K562 (cell line): ENCODE data around the gene PAF1. TPM values are rescaled to one million over a fixed set of nuclear protein-coding genes. Genes with fewer than 3 reads are reported as not detected.

Experiments used
- CHD1 ChIP-seq: fragments of 200-600 bp; sonication (generic); IDR thresholded peaks from one replicate; pipeline ENCODE4 v1.6.1; 2012; ENCODE audit warnings: mild to moderate bottlenecking, moderate library complexity, low read length, inconsistent platforms
- CREB1 ChIP-seq, 2 experiments: sonication (generic) in 1 of 2; formaldehyde crosslinking in 1 of 2; IDR thresholded peaks; 2 replicates each; pipeline versions ENCODE4 v1.6.1 to v1.8.0; 2012 to 2022; ENCODE audit warnings: inconsistent platforms in 1 of 2, mild to moderate bottlenecking in 1 of 2, missing genetic modification reagents in 1 of 2, moderate library complexity in 1 of 2
- ETS1 ChIP-seq: conservative IDR thresholded peaks from 2 replicates; pipeline ENCODE4 v1.6.1; 2011; ENCODE audit warnings: low read depth, mild to moderate bottlenecking, low read length; ENCODE audit not compliant: control insufficient read depth
- FOXJ2 ChIP-seq: fragments of 200-800 bp; sonication (Bioruptor generic); IDR thresholded peaks from 2 replicates; pipeline ENCODE4 v1.6.1; 2016; ENCODE audit warnings: missing genetic modification characterization, missing compliant biosample characterization
- FOXM1 ChIP-seq, 2 experiments: fragments of 450-650 bp in 1 of 2; sonication (generic) in 1 of 2; formaldehyde crosslinking in 1 of 2; IDR thresholded peaks; 2 replicates each; pipeline versions ENCODE4 v1.6.1 to v1.9.0; 2017 to 2022; ENCODE audit warnings: low read depth in 2 of 2, mild to moderate bottlenecking in 2 of 2, missing genetic modification reagents in 1 of 2, moderate library complexity in 1 of 2
- PHB ChIP-seq: fragments of 250-450 bp; sonication (Bioruptor Pico); IDR thresholded peaks from 2 replicates; pipeline ENCODE4 v1.5.0; 2021
- POLR2G ChIP-seq: fragments of 200-400 bp; formaldehyde crosslinking; IDR thresholded peaks from 2 replicates; pipeline ENCODE4 v1.6.1; 2017; ENCODE audit warnings: low read depth, mild to moderate bottlenecking, antibody characterized with exemption, low read length, moderate library complexity
- RBFOX2 ChIP-seq: fragments of 200-400 bp; formaldehyde crosslinking; IDR thresholded peaks from 2 replicates; pipeline ENCODE4 v1.6.1; 2017; ENCODE audit warnings: low read depth, mild to moderate bottlenecking, low read length, moderate library complexity
- RBM22 ChIP-seq: fragments of 200-400 bp; formaldehyde crosslinking; IDR thresholded peaks from 2 replicates; pipeline ENCODE4 v1.6.1; 2018; ENCODE audit warnings: low read length, low read depth; ENCODE audit not compliant: poor library complexity, severe bottlenecking
- REST ChIP-seq, 2 experiments: fragments of 450-650 bp; formaldehyde crosslinking in 1 of 2; IDR thresholded peaks; 2 replicates each; pipeline versions ENCODE4 v1.4.0 to v1.6.1; 2014 to 2020; ENCODE audit warnings: mild to moderate bottlenecking in 2 of 2, borderline replicate concordance in 1 of 2, low read depth in 1 of 2
- polyA plus RNA-seq, 8 experiments: library from polyadenylated mRNA; depleted of rRNA in 4 of 8; stranded (reverse) in 5 of 8; unstranded in 3 of 8; fragments of >200 nt; fragmentation: Nextera tagmentation in 2 of 8; fragmentation: Illumina TruSeq in 1 of 8; extraction: Ambion mirVana in 2 of 8; extraction: Trizol in 1 of 8; gene quantifications; 2 replicates each; pipeline versions ENCODE4 v1.2.1 to v1.2.3, GENCODE V29; 2011 to 2014; ENCODE audit warnings: inconsistent platforms in 1 of 8, missing spikeins in 1 of 8
- total RNA-seq, 7 experiments: library from RNA; depleted of rRNA in 6 of 7; stranded (reverse); fragments of >200 nt in 6 of 7; fragmentation: Illumina TruSeq in 2 of 7; extraction: Trizol in 2 of 7; gene quantifications; 2 replicates each; pipeline versions ENCODE4 v1.2.1 to v1.2.3, GENCODE V29; 2011 to 2021; ENCODE audit warnings: low replicate concordance in 1 of 7

Gene PAF1
- total and polyA plus RNA-seq, 9 of the 15 experiments (the other 6 are each of a cell fraction or from before 2014, with no cell fraction given), result 1.5 to 45.0 (median 33.8) TPM

DNA sequence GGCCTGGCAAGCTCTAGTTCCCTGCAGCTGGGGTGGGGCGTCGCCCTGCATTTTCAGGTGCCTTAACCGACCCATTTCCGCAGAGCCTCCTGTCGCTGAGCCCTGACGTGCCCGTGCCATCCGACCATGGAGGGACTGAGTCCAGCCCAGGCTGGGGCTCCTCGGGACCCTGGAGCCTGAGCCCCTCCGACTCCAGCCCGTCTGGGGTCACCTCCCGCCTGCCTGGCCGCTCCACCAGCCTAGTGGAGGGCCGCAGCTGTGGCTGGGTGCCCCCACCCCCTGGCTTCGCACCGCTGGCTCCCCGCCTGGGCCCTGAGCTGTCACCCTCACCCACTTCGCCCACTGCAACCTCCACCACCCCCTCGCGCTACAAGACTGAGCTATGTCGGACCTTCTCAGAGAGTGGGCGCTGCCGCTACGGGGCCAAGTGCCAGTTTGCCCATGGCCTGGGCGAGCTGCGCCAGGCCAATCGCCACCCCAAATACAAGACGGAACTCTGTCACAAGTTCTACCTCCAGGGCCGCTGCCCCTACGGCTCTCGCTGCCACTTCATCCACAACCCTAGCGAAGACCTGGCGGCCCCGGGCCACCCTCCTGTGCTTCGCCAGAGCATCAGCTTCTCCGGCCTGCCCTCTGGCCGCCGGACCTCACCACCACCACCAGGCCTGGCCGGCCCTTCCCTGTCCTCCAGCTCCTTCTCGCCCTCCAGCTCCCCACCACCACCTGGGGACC is 16.9 kb upstream of the PAF1 start (continued):
- TF ChIP-seq FOXJ2 (tag), result no peak
- no peak for TF ChIP-seq FOXM1 (IDR thresholded peaks at IDR 0.05; ENCODE audit: low read depth)
- peak; percentile 65; the same call in 1 of the 2 replicates for TF ChIP-seq FOXM1 (CRISPR knock-in tag; IDR thresholded peaks at IDR 0.05; ENCODE audit: low read depth)
- peak; percentile 89 for TF ChIP-seq RBFOX2
- TF ChIP-seq CREB1 (IDR thresholded peaks at IDR 0.05), result no peak
- TF ChIP-seq CREB1 (CRISPR knock-in tag; IDR thresholded peaks at IDR 0.05), result 0 out of 2 replicates have a peak, but pooled peaks have one; percentile 9
- peak; percentile 30; the same call in 1 of the 2 replicates for TF ChIP-seq ETS1
- TF ChIP-seq CHD1, result peak; percentile 16
- TF ChIP-seq REST (IDR thresholded peaks at IDR 0.05; ENCODE audit: borderline replicate concordance), result no peak
- TF ChIP-seq REST (CRISPR knock-in tag; IDR thresholded peaks at IDR 0.05; ENCODE audit: low read depth), result 0 out of 2 replicates have a peak, but pooled peaks have one; percentile 25
- peak; percentile 62 for TF ChIP-seq RBM22
- peak; percentile 82 for TF ChIP-seq POLR2G
- TF ChIP-seq PHB (CRISPR knock-in tag), result 0 out of 2 replicates have a peak, but pooled peaks have one; percentile 9
